Activated CD4-positive, alpha-beta T cell treated with anti-CD3 and anti-CD28 coated beads for 36 hours (primary cell): ENCODE results near the gene HK3. TPM values are rescaled to one million over a fixed set of nuclear protein-coding genes. Genes with fewer than 3 reads are reported as not detected.

Experiments used
- ATAC-seq: fragments of 200-7000 bp; cut with Tn5 transposase; one replicate; pipeline ENCODE4 v1.10.0; 2021; ENCODE audit warnings: mild to moderate bottlenecking, moderate library complexity
- CTCF ChIA-PET: fragments of 350-600 bp; sonication (Branson Sonifier 250); formaldehyde crosslinking; loops from one replicate; lab custom pipeline; 2021; ENCODE audit warnings: antibody characterized with exemption; lab: Charles Lee
- POLR2A ChIA-PET: fragments of 350-600 bp; sonication (Branson Sonifier 250); formaldehyde crosslinking; loops from one replicate; lab custom pipeline; 2021; ENCODE audit warnings: antibody characterized with exemption, inconsistent platforms; lab: Charles Lee
- DNase-seq: peaks from one replicate; pipeline ENCODE4 v3.0.0-alpha.2; 2020
- H3K27ac Mint-ChIP-seq: one replicate; pipeline ENCODE4 v1.8.0; 2021; ENCODE audit warnings: mixed read lengths
- H3K27me3 Mint-ChIP-seq: one replicate; pipeline ENCODE4 v1.8.0; 2021; ENCODE audit warnings: mixed read lengths
- H3K36me3 Mint-ChIP-seq: one replicate; pipeline ENCODE4 v1.8.0; 2021; ENCODE audit warnings: low read depth, mixed read lengths
- H3K4me1 Mint-ChIP-seq: one replicate; pipeline ENCODE4 v1.8.0; 2021; ENCODE audit warnings: mixed read lengths
- H3K4me3 Mint-ChIP-seq: one replicate; pipeline ENCODE4 v1.8.0; 2021; ENCODE audit warnings: mild to moderate bottlenecking, moderate library complexity, mixed read lengths
- H3K9me3 Mint-ChIP-seq: one replicate; pipeline ENCODE4 v1.8.0; 2021; ENCODE audit warnings: low read depth, mixed read lengths
- intact Hi-C, 2 experiments: fragments of 100-400 bp; cut with DNase I in 1 of 2; cut with micrococcal nuclease in 1 of 2; formaldehyde crosslinking; loops; one replicate each; pipeline versions ENCODE4 v1.14.2 to v1.15.1; 2022 to 2024; cut with DNase I, micrococcal nuclease
- total RNA-seq, 2 experiments: library from RNA; stranded (reverse); gene quantifications; one replicate each; pipeline ENCODE4 v1.2.3, GENCODE V29; 2021

Gene HK3
- total RNA-seq, 2 experiments from 2014 or later: not detected

DNA sequence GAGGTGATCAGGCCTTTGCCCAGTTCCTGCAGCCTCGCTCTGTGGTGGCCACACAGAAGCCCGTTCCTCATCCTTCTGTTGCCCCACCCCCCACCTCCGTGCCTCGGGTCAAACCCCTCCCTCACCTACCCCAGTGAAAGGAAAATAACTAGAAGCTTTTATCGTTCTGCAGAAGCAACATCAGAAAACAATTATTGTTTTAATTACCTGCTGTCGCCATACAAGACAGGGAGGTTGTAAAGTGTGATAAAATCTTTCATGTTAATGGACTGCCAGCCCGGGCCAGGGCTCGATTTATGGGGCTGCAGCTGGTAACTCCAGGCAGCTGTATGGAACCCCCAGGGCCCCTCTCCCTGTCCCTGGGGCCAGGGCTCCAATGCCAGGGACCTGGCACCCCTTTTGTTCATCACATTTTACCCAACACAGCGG lies 68.1 kb downstream of the HK3 start:
- DNase-seq (no peak), ATAC-seq (no peak)
- CTCF ChIA-PET: interaction anchor here (0.7 kb wide), 1 partner anchor 63 kb away, joined by 3 read pairs; no protein-coding TSS in a partner anchor
- POLR2A ChIA-PET: no interaction called here
- no peak overlapping the region for H3K4me3 Mint-ChIP-seq
- no peaks in the 10 kb centered on the region for H3K4me1 Mint-ChIP-seq
- no peak overlapping the region for H3K27ac Mint-ChIP-seq
- no peaks in the 10 kb centered on the region for H3K36me3 Mint-ChIP-seq
- peaks cover 22% of the 10 kb centered on the region for H3K27me3 Mint-ChIP-seq
- H3K9me3 Mint-ChIP-seq: no peaks in the 10 kb centered on the region
- intact Hi-C loops: no loop called here

Other genes with a start within 250 kb of the HK3 start
- gene UNC5A, start 88.8 kb downstream of the HK3 start, total RNA-seq: not detected
- gene UIMC1, start 107.4 kb upstream of the HK3 start, total RNA-seq: 10 to 100 TPM; 50.4 to 53.4 TPM
- gene ZNF346, start 123.3 kb upstream of the HK3 start, total RNA-seq: 10 to 100 TPM; 16.5 to 23.3 TPM
- 1 to 10 TPM; 1.5 to 2.0 TPM for gene FGFR4, start 187.6 kb upstream of the HK3 start, total RNA-seq
- gene NSD1, start 234.4 kb upstream of the HK3 start, total RNA-seq: 10 to 100 TPM; 65.6 to 68.2 TPM